HepG2 (cell line): Measurements from ENCODE around the gene SLC2A2. TPM values are rescaled to one million over a fixed set of nuclear protein-coding genes. Genes with fewer than 3 reads are reported as not detected.

Experiments
- ELF4 ChIP-seq: sonication (generic); formaldehyde crosslinking; IDR thresholded peaks from 2 replicates; pipeline ENCODE4 v1.5.0; 2020; ENCODE audit warnings: missing genetic modification reagents, mild to moderate bottlenecking, moderate library complexity, borderline replicate concordance
- GABPA ChIP-seq, 2 experiments: IDR thresholded peaks; 2 replicates each; pipeline ENCODE4 v1.6.1; 2011 to 2016; ENCODE audit warnings: low read depth in 2 of 2, low read length in 1 of 2, missing biosample characterization in 1 of 2, missing genetic modification characterization in 1 of 2
- KDM2A ChIP-seq: sonication (generic); formaldehyde crosslinking; IDR thresholded peaks from 2 replicates; pipeline ENCODE4 v1.4.0; 2020; ENCODE audit warnings: low read depth, missing genetic modification reagents, borderline replicate concordance
- NFE2 ChIP-seq: sonication (generic); formaldehyde crosslinking; IDR thresholded peaks from 2 replicates; pipeline ENCODE4 v1.4.0; 2020; ENCODE audit warnings: missing genetic modification reagents
- NFRKB ChIP-seq: fragments of 450-650 bp; IDR thresholded peaks from 2 replicates; pipeline ENCODE4 v1.6.1; 2017
- NRL ChIP-seq: sonication (generic); formaldehyde crosslinking; IDR thresholded peaks from 2 replicates; pipeline ENCODE4 v1.5.0; 2020; ENCODE audit warnings: missing genetic modification reagents, mild to moderate bottlenecking, moderate library complexity, borderline replicate concordance
- SALL1 ChIP-seq: sonication (generic); formaldehyde crosslinking; IDR thresholded peaks from 2 replicates; pipeline ENCODE4 v1.8.0; 2022; ENCODE audit warnings: mild to moderate bottlenecking, missing genetic modification reagents
- SMARCE1 ChIP-seq: fragments of 450-650 bp; IDR thresholded peaks from 2 replicates; pipeline ENCODE4 v1.6.1; 2017; ENCODE audit warnings: borderline replicate concordance
- SNAI1 ChIP-seq: sonication (generic); formaldehyde crosslinking; IDR thresholded peaks from 2 replicates; pipeline ENCODE4 v1.5.0; 2020; ENCODE audit warnings: mild to moderate bottlenecking, missing genetic modification reagents, borderline replicate concordance
- SNRNP70 ChIP-seq: fragments of 200-400 bp; formaldehyde crosslinking; IDR thresholded peaks from 2 replicates; pipeline ENCODE4 v1.6.1; 2017; ENCODE audit warnings: mild to moderate bottlenecking, low read depth, low read length, moderate library complexity
- SRSF4 ChIP-seq: fragments of 200-400 bp; formaldehyde crosslinking; IDR thresholded peaks from one replicate; pipeline ENCODE4 v1.6.1; 2018; ENCODE audit warnings: mild to moderate bottlenecking, low read depth, low read length, moderate library complexity; ENCODE audit not compliant: poor library complexity, severe bottlenecking
- SSRP1 ChIP-seq: IDR thresholded peaks from 2 replicates; pipeline ENCODE4 v1.6.1; 2016; ENCODE audit warnings: control low read depth
- ZFP1 ChIP-seq: IDR thresholded peaks from 2 replicates; pipeline ENCODE4 v1.6.1; 2016
- ZFP82 ChIP-seq: sonication (generic); formaldehyde crosslinking; IDR thresholded peaks from 2 replicates; pipeline ENCODE4 v1.5.1; 2020; ENCODE audit warnings: mild to moderate bottlenecking, missing genetic modification reagents, borderline replicate concordance
- ZNF230 ChIP-seq: sonication (generic); formaldehyde crosslinking; IDR thresholded peaks from 2 replicates; pipeline ENCODE4 v1.4.0; 2020; ENCODE audit warnings: mild to moderate bottlenecking, missing genetic modification reagents
- ZNF329 ChIP-seq: sonication (generic); formaldehyde crosslinking; IDR thresholded peaks from 2 replicates; pipeline ENCODE4 v1.9.0; 2021; ENCODE audit warnings: low read depth, mild to moderate bottlenecking, missing genetic modification reagents
- ZNF713 ChIP-seq: sonication (generic); formaldehyde crosslinking; IDR thresholded peaks from 2 replicates; pipeline ENCODE4 v1.4.0; 2020; ENCODE audit warnings: mild to moderate bottlenecking, missing genetic modification reagents
- ZNF782 ChIP-seq: sonication (generic); formaldehyde crosslinking; IDR thresholded peaks from 2 replicates; pipeline ENCODE4 v1.4.0; 2020; ENCODE audit warnings: missing genetic modification reagents, mild to moderate bottlenecking, borderline replicate concordance
- polyA plus RNA-seq, 8 experiments: library from polyadenylated mRNA; depleted of rRNA in 3 of 8; stranded (reverse) in 7 of 8; unstranded in 1 of 8; fragments of >200 nt; fragmentation: Illumina TruSeq in 4 of 8; extraction: Trizol in 4 of 8; gene quantifications; 2 replicates each; pipeline versions ENCODE4 v1.2.1 to v1.2.3, GENCODE V29; 2011 to 2016; ENCODE audit warnings: low read depth in 4 of 8, missing spikeins in 1 of 8, mixed read lengths in 1 of 8; ENCODE audit not compliant: insufficient read depth in 1 of 8
- total RNA-seq, 5 experiments: library from RNA; depleted of rRNA; stranded (reverse); fragments of >200 nt; fragmentation: Illumina TruSeq; extraction: Trizol; gene quantifications; 2 replicates each; pipeline ENCODE4 v1.2.3, GENCODE V29; 2016; ENCODE audit warnings: low read depth in 1 of 5
- TF ChIP-seq, protein P1 (sequence below): sonication (generic); formaldehyde crosslinking; IDR thresholded peaks from 2 replicates; pipeline ENCODE4 v1.8.0; 2022; ENCODE audit warnings: mild to moderate bottlenecking, missing genetic modification reagents; ENCODE audit not compliant: insufficient replicate concordance
- TF ChIP-seq, protein P2 (sequence below): sonication (generic); formaldehyde crosslinking; IDR thresholded peaks from 2 replicates; pipeline ENCODE4 v1.9.0; 2021; ENCODE audit warnings: missing genetic modification reagents, borderline replicate concordance
- TF ChIP-seq, protein P3 (sequence below): fragments of 450-650 bp; IDR thresholded peaks from 2 replicates; pipeline ENCODE4 v1.6.1; 2016
- TF ChIP-seq, protein P4 (sequence below): sonication (generic); formaldehyde crosslinking; IDR thresholded peaks from 2 replicates; pipeline ENCODE4 v1.5.0; 2020; ENCODE audit warnings: missing genetic modification reagents

Gene SLC2A2
- total and polyA plus RNA-seq, 2 of the 13 experiments (the other 11 are each of a cell fraction or from before 2014, with no cell fraction given) = 19.5 to 23.2 TPM

DNA sequence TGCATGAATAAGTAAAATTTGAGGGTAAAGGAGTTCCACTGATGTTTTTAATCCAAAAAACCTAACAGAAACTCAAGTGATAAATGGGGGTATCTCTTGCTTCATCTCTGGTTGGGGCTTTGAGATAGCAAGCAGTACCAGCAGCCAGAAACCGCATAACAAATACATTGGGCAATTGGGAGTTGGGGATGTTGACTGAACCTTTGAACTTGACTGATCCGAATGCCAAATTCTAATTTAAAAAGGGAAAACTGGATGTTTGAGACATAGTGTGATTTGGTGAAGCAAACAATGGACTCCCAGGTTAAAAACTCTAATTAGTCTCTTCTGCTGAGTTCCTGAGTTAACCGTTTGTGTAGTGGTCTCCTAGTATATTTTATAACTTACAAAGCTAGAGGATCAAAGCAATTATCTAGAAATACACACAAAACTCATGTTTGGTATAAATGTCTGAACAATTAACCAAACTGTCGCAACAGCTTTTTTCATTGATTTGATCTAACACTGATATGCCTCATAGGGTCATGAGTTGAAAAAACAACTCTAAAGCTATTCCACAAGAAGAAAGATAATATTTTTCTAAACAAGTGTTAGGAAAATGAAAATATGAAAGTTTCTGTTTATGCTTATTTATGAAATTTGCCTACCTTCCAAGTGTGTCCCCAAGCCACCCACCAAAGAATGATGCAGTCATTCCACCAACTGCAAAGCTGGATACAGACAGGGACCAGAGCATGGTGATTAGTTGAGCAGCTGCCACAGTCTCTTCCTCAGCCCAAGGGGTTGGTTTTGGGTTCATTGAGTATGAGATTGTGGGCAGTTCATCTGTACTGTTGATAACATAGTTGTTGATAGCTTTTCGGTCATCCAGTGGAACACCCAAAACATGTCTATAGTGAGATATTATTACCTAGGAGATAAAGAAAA, 12.4 kb downstream of the SLC2A2 start (continued):
- TF ChIP-seq, protein P1, sequence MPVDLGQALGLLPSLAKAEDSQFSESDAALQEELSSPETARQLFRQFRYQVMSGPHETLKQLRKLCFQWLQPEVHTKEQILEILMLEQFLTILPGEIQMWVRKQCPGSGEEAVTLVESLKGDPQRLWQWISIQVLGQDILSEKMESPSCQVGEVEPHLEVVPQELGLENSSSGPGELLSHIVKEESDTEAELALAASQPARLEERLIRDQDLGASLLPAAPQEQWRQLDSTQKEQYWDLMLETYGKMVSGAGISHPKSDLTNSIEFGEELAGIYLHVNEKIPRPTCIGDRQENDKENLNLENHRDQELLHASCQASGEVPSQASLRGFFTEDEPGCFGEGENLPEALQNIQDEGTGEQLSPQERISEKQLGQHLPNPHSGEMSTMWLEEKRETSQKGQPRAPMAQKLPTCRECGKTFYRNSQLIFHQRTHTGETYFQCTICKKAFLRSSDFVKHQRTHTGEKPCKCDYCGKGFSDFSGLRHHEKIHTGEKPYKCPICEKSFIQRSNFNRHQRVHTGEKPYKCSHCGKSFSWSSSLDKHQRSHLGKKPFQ = peak; percentile 68
- TF ChIP-seq NRL (CRISPR knock-in tag) (no peak), GABPA (IDR thresholded peaks at IDR 0.05; ENCODE audit: low read depth, low read length) (no peak), GABPA (CRISPR knock-in tag; IDR thresholded peaks at IDR 0.05; ENCODE audit: low read depth) (no peak; the same call in 1 of the 2 replicates), SALL1 (CRISPR knock-in tag) (peak; percentile 81), ZNF230 (CRISPR knock-in tag) (no peak), SSRP1 (CRISPR knock-in tag) (no peak), SMARCE1 (no peak), KDM2A (CRISPR knock-in tag) (no peak), NFE2 (CRISPR knock-in tag) (no peak), SNAI1 (CRISPR knock-in tag) (no peak), ZNF713 (CRISPR knock-in tag) (no peak), ZNF329 (CRISPR knock-in tag) (no peak), ZNF782 (CRISPR knock-in tag) (no peak), NFRKB (no peak), ELF4 (CRISPR knock-in tag) (no peak), ZFP82 (CRISPR knock-in tag) (no peak; the same call in 1 of the 2 replicates), ZFP1 (peak; percentile 47; the same call in 1 of the 2 replicates), SRSF4 (no peak), SNRNP70 (no peak)
- TF ChIP-seq, protein P2, sequence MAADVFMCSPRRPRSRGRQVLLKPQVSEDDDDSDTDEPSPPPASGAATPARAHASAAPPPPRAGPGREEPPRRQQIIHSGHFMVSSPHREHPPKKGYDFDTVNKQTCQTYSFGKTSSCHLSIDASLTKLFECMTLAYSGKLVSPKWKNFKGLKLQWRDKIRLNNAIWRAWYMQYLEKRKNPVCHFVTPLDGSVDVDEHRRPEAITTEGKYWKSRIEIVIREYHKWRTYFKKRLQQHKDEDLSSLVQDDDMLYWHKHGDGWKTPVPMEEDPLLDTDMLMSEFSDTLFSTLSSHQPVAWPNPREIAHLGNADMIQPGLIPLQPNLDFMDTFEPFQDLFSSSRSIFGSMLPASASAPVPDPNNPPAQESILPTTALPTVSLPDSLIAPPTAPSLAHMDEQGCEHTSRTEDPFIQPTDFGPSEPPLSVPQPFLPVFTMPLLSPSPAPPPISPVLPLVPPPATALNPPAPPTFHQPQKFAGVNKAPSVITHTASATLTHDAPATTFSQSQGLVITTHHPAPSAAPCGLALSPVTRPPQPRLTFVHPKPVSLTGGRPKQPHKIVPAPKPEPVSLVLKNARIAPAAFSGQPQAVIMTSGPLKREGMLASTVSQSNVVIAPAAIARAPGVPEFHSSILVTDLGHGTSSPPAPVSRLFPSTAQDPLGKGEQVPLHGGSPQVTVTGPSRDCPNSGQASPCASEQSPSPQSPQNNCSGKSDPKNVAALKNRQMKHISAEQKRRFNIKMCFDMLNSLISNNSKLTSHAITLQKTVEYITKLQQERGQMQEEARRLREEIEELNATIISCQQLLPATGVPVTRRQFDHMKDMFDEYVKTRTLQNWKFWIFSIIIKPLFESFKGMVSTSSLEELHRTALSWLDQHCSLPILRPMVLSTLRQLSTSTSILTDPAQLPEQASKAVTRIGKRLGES = no peak
- TF ChIP-seq, protein P3, sequence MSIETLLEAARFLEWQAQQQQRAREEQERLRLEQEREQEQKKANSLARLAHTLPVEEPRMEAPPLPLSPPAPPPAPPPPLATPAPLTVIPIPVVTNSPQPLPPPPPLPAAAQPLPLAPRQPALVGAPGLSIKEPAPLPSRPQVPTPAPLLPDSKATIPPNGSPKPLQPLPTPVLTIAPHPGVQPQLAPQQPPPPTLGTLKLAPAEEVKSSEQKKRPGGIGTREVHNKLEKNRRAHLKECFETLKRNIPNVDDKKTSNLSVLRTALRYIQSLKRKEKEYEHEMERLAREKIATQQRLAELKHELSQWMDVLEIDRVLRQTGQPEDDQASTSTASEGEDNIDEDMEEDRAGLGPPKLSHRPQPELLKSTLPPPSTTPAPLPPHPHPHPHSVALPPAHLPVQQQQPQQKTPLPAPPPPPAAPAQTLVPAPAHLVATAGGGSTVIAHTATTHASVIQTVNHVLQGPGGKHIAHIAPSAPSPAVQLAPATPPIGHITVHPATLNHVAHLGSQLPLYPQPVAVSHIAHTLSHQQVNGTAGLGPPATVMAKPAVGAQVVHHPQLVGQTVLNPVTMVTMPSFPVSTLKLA = no peak
- TF ChIP-seq, protein P4, sequence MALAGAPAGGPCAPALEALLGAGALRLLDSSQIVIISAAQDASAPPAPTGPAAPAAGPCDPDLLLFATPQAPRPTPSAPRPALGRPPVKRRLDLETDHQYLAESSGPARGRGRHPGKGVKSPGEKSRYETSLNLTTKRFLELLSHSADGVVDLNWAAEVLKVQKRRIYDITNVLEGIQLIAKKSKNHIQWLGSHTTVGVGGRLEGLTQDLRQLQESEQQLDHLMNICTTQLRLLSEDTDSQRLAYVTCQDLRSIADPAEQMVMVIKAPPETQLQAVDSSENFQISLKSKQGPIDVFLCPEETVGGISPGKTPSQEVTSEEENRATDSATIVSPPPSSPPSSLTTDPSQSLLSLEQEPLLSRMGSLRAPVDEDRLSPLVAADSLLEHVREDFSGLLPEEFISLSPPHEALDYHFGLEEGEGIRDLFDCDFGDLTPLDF (CRISPR knock-in tag) = 0 out of 2 replicates have a peak, but pooled peaks have one; percentile 6
